ENCODE results near the gene ATP8A1.

Gene ATP8A1

GRCh38 chr4:42453612-42454011, 203.3 kb downstream of the ATP8A1 start:
- H3K4me3 ChIP-seq (replicated peaks; ENCODE audit: low read depth, low read length), result no peak overlapping the region
- no peak for TF ChIP-seq CTCF (IDR thresholded peaks at IDR 0.05; ENCODE audit: low read depth, low read length, missing control alignments)
- no peak for DNase-seq (ENCODE audit: extremely low read depth, low read depth)

- H3K4me3 ChIP-seq (replicated peaks; ENCODE audit: low read depth, low read length), result no peak overlapping the region
- no peak for TF ChIP-seq CTCF (IDR thresholded peaks at IDR 0.05; ENCODE audit: low read depth, low read length, missing control alignments)
- DNase-seq (ENCODE audit: extremely low read depth, low read depth), result no peak
Measured at GRCh38 chr4:42452823-42453222, 204.1 kb downstream of the ATP8A1 start.

- no peak for DNase-seq (ENCODE audit: extremely low read depth, low read depth)
- no peak for TF ChIP-seq CTCF (IDR thresholded peaks at IDR 0.05; ENCODE audit: low read depth, low read length, missing control alignments)
- H3K4me3 ChIP-seq (replicated peaks; ENCODE audit: low read depth, low read length), result no peak overlapping the region
Measured at GRCh38 chr4:42446823-42447222, 210.1 kb downstream of the ATP8A1 start.

- TF ChIP-seq CTCF (IDR thresholded peaks at IDR 0.05; ENCODE audit: low read depth, low read length, missing control alignments), result no peak
- DNase-seq (ENCODE audit: extremely low read depth, low read depth), result no peak
- H3K4me3 ChIP-seq (replicated peaks; ENCODE audit: low read depth, low read length), result no peak overlapping the region
Measured at GRCh38 chr4:42445038-42445437, 211.9 kb downstream of the ATP8A1 start.

- H3K4me3 ChIP-seq (replicated peaks; ENCODE audit: low read depth, low read length), result no peak overlapping the region
Measured at GRCh38 chr4:42442601-42443000, 214.3 kb downstream of the ATP8A1 start.

GRCh38 chr4:42440083-42440482, 216.8 kb downstream of the ATP8A1 start:
- no peak for TF ChIP-seq CTCF (IDR thresholded peaks at IDR 0.05; ENCODE audit: low read depth, low read length, missing control alignments)
- H3K4me3 ChIP-seq (replicated peaks; ENCODE audit: low read depth, low read length), result no peak overlapping the region

More at GRCh38 chr4:42442601-42443000, 214.3 kb downstream of the ATP8A1 start:
- DNase-seq (ENCODE audit: extremely low read depth, low read depth), result no peak
- no peak for TF ChIP-seq CTCF (IDR thresholded peaks at IDR 0.05; ENCODE audit: low read depth, low read length, missing control alignments)

GRCh38 chr4:42436928-42437565, 219.9 kb downstream of the ATP8A1 start:
- TF ChIP-seq CTCF (IDR thresholded peaks at IDR 0.05; ENCODE audit: low read depth, low read length, missing control alignments), result no peak
- DNase-seq (ENCODE audit: extremely low read depth, low read depth), result no peak
- H3K4me3 ChIP-seq (replicated peaks; ENCODE audit: low read depth, low read length), result no peak overlapping the region

More at GRCh38 chr4:42440083-42440482, 216.8 kb downstream of the ATP8A1 start:
- no peak for DNase-seq (ENCODE audit: extremely low read depth, low read depth)

Measured in HFF-Myc (cell line).